ENCODE measurements around the gene PSMD11. TPM values are rescaled to one million over a fixed set of nuclear protein-coding genes. Genes with fewer than 3 reads are reported as not detected.

PSMD11 gene
- total RNA-seq, 1 donor from 2014 or later: 156 TPM

GRCh38 chr17:32453370-32453769 is 9.1 kb downstream of the PSMD11 start:
- H3K27ac Mint-ChIP-seq (ENCODE audit: unreplicated experiment): no peak overlapping the region
- H3K36me3 Mint-ChIP-seq (ENCODE audit: low read depth): peaks cover 13% of the 10 kb centered on the region
- no peak overlapping the region for H3K4me3 Mint-ChIP-seq
- H3K4me1 Mint-ChIP-seq: no peaks in the 10 kb centered on the region
- H3K9me3 Mint-ChIP-seq: no peaks in the 10 kb centered on the region
- no peak for DNase-seq (ENCODE audit: low read depth, low spot score)
- H3K27me3 Mint-ChIP-seq (ENCODE audit: low read depth): no peaks in the 10 kb centered on the region
- TF ChIP-seq CTCF (conservative IDR thresholded peaks at IDR 0.05): no peak

GRCh38 chr17:32458371-32458770 is 14.1 kb downstream of the PSMD11 start:
- Mint-ChIP-seq H3K36me3 (ENCODE audit: low read depth) (peaks cover 26% of the 10 kb centered on the region), H3K4me1 (no peaks in the 10 kb centered on the region), H3K27me3 (ENCODE audit: low read depth) (no peaks in the 10 kb centered on the region), H3K4me3 (no peak overlapping the region), H3K9me3 (no peaks in the 10 kb centered on the region), H3K27ac (ENCODE audit: unreplicated experiment) (no peak overlapping the region)
- TF ChIP-seq CTCF (conservative IDR thresholded peaks at IDR 0.05): no peak
- no peak for DNase-seq (ENCODE audit: low read depth, low spot score)

GRCh38 chr17:32460054-32460453 is 15.7 kb downstream of the PSMD11 start:
- H3K9me3 Mint-ChIP-seq: no peaks in the 10 kb centered on the region
- H3K27ac Mint-ChIP-seq (ENCODE audit: unreplicated experiment): no peak overlapping the region
- TF ChIP-seq CTCF (conservative IDR thresholded peaks at IDR 0.05): no peak
- H3K4me3 Mint-ChIP-seq: no peak overlapping the region
- DNase-seq (ENCODE audit: low read depth, low spot score): no peak
- H3K4me1 Mint-ChIP-seq: no peaks in the 10 kb centered on the region
- no peaks in the 10 kb centered on the region for H3K27me3 Mint-ChIP-seq (ENCODE audit: low read depth)
- peaks cover 18% of the 10 kb centered on the region for H3K36me3 Mint-ChIP-seq (ENCODE audit: low read depth)

GRCh38 chr17:32461498-32461852 is 17.2 kb downstream of the PSMD11 start:
- no peak overlapping the region for H3K4me3 Mint-ChIP-seq
- no peaks in the 10 kb centered on the region for H3K9me3 Mint-ChIP-seq
- TF ChIP-seq CTCF (conservative IDR thresholded peaks at IDR 0.05): no peak
- H3K27me3 Mint-ChIP-seq (ENCODE audit: low read depth): no peaks in the 10 kb centered on the region
- no peak for DNase-seq (ENCODE audit: low read depth, low spot score)
- no peak overlapping the region for H3K27ac Mint-ChIP-seq (ENCODE audit: unreplicated experiment)
- H3K36me3 Mint-ChIP-seq (ENCODE audit: low read depth): peaks cover 19% of the 10 kb centered on the region
- no peaks in the 10 kb centered on the region for H3K4me1 Mint-ChIP-seq

- TF ChIP-seq CTCF (conservative IDR thresholded peaks at IDR 0.05): peak; percentile 73
- Mint-ChIP-seq H3K9me3 (no peaks in the 10 kb centered on the region), H3K4me1 (no peaks in the 10 kb centered on the region), H3K27me3 (ENCODE audit: low read depth) (no peaks in the 10 kb centered on the region), H3K27ac (ENCODE audit: unreplicated experiment) (no peak overlapping the region), H3K4me3 (no peak overlapping the region), H3K36me3 (ENCODE audit: low read depth) (peaks cover 19% of the 10 kb centered on the region)
- peak; percentile 63 for DNase-seq (ENCODE audit: low read depth, low spot score)
Observed at GRCh38 chr17:32461853-32462617, 17.7 kb downstream of the PSMD11 start.
